HepG2 (cell line): ENCODE data around the gene CARMIL3. TPM values are rescaled to one million over a fixed set of nuclear protein-coding genes. Genes with fewer than 3 reads are reported as not detected.

Experiments used
- CBX5 ChIP-seq: sonication (generic); formaldehyde crosslinking; IDR thresholded peaks from 2 replicates; pipeline ENCODE4 v1.4.0; 2020; ENCODE audit warnings: missing genetic modification reagents, borderline replicate concordance
- HIVEP1 ChIP-seq: sonication (generic); formaldehyde crosslinking; IDR thresholded peaks from 2 replicates; pipeline ENCODE4 v1.4.0; 2020; ENCODE audit warnings: mild to moderate bottlenecking, missing genetic modification reagents
- HNF4A ChIP-seq: sonication (generic); formaldehyde crosslinking; IDR thresholded peaks from 2 replicates; pipeline ENCODE4 v1.4.0; 2020; ENCODE audit warnings: missing genetic modification reagents
- MED1 ChIP-seq: sonication (generic); formaldehyde crosslinking; IDR thresholded peaks from 2 replicates; pipeline ENCODE4 v1.4.0; 2020; ENCODE audit warnings: missing genetic modification reagents
- MTA1 ChIP-seq: sonication (generic); formaldehyde crosslinking; IDR thresholded peaks from 2 replicates; pipeline ENCODE4 v1.4.0; 2020; ENCODE audit warnings: missing genetic modification reagents, mild to moderate bottlenecking, borderline replicate concordance
- PAF1 ChIP-seq: IDR thresholded peaks from 2 replicates; pipeline ENCODE4 v1.6.1; 2016; ENCODE audit warnings: missing genetic modification reagents, missing compliant biosample characterization
- SAFB2 ChIP-seq: sonication (generic); formaldehyde crosslinking; IDR thresholded peaks from 2 replicates; pipeline ENCODE4 v1.5.1; 2020; ENCODE audit warnings: missing genetic modification reagents, low read depth, mild to moderate bottlenecking, borderline replicate concordance
- SALL2 ChIP-seq: sonication (generic); formaldehyde crosslinking; IDR thresholded peaks from 2 replicates; pipeline ENCODE4 v1.8.1; 2023; ENCODE audit warnings: mild to moderate bottlenecking, missing genetic modification reagents, inconsistent platforms
- TBX3 ChIP-seq: fragments of 450-650 bp; IDR thresholded peaks from 2 replicates; pipeline ENCODE4 v1.6.1; 2017; ENCODE audit warnings: antibody characterized with exemption, mild to moderate bottlenecking, inconsistent platforms, borderline replicate concordance
- ZNF234 ChIP-seq: sonication (generic); formaldehyde crosslinking; conservative IDR thresholded peaks from 2 replicates; pipeline ENCODE4 v1.5.1; 2020; ENCODE audit warnings: mild to moderate bottlenecking, missing genetic modification reagents
- ZNF441 ChIP-seq: sonication (generic); formaldehyde crosslinking; IDR thresholded peaks from 2 replicates; pipeline ENCODE4 v1.7.0; 2021; ENCODE audit warnings: missing genetic modification reagents, borderline replicate concordance
- ZNF496 ChIP-seq: sonication (generic); formaldehyde crosslinking; IDR thresholded peaks from 2 replicates; pipeline ENCODE4 v1.8.1; 2023; ENCODE audit warnings: mild to moderate bottlenecking, moderate library complexity, missing genetic modification reagents; ENCODE audit not compliant: insufficient replicate concordance
- polyA plus RNA-seq, 8 experiments: library from polyadenylated mRNA; depleted of rRNA in 3 of 8; stranded (reverse) in 7 of 8; unstranded in 1 of 8; fragments of >200 nt; fragmentation: Illumina TruSeq in 4 of 8; extraction: Trizol in 4 of 8; gene quantifications; 2 replicates each; pipeline versions ENCODE4 v1.2.1 to v1.2.3, GENCODE V29; 2011 to 2016; ENCODE audit warnings: low read depth in 4 of 8, missing spikeins in 1 of 8, mixed read lengths in 1 of 8; ENCODE audit not compliant: insufficient read depth in 1 of 8
- total RNA-seq, 5 experiments: library from RNA; depleted of rRNA; stranded (reverse); fragments of >200 nt; fragmentation: Illumina TruSeq; extraction: Trizol; gene quantifications; 2 replicates each; pipeline ENCODE4 v1.2.3, GENCODE V29; 2016; ENCODE audit warnings: low read depth in 1 of 5
- TF ChIP-seq, protein P1 (sequence below): sonication (generic); formaldehyde crosslinking; IDR thresholded peaks from 2 replicates; pipeline ENCODE4 v1.8.0; 2022; ENCODE audit warnings: missing genetic modification reagents, low read depth, mild to moderate bottlenecking, borderline replicate concordance
- TF ChIP-seq, protein P2 (sequence below): sonication (generic); formaldehyde crosslinking; IDR thresholded peaks from 2 replicates; pipeline ENCODE4 v1.4.0; 2020; ENCODE audit warnings: mild to moderate bottlenecking, missing genetic modification reagents
- TF ChIP-seq, protein P3 (sequence below): IDR thresholded peaks from 2 replicates; pipeline ENCODE4 v1.6.1; 2012; ENCODE audit warnings: low read length, improper control_type of control experiment
- TF ChIP-seq, protein P4 (sequence below): sonication (generic); formaldehyde crosslinking; conservative IDR thresholded peaks from 2 replicates; pipeline ENCODE4 v1.4.0; 2020; ENCODE audit warnings: mild to moderate bottlenecking, missing genetic modification reagents, moderate library complexity

Gene CARMIL3
- total and polyA plus RNA-seq, 2 of the 13 experiments (the other 11 are each of a cell fraction or from before 2014, with no cell fraction given), result 0.27 to 0.55 TPM

DNA sequence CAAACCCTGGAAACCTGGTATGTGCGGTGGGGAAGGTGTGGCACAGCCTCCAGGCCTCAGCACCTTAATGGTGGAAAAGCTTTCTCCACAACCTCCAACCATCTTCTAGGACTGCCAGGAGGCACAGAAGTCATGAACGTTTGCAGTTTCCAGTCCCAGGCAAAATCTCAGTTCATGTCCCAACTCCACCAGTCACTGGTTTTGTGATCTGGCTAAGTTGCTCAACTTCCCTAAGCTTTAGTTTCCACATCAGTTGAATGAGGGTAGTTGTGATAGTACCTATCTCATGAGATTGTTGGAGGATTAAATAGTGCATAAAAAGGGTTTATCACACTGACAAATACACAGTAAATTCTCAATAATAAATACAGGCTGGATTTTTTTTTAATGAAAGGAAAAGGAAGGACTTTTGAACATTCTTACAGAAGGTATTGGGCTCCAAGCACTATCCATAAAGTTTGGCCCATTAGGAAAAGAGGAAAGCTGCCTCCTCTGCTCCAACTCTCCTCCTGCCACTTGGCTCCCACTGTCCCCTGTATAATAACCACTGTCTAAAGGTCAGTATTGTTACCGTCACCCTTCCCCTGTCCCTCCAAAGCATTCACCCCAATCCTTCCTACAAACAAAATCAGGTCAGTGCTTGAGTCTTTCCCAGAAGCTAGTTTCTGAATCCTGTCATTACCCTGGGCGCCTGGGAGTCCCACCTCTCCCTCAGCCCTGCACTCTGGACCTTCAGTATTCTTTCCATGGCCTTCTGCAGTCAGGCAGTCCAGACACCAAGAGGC, 48.6 kb downstream of the CARMIL3 start (continued):
- no peak for TF ChIP-seq MTA1
- no peak for TF ChIP-seq ZNF441 (CRISPR knock-in tag)
- no peak for TF ChIP-seq SAFB2 (CRISPR knock-in tag)
- no peak for TF ChIP-seq TBX3
- TF ChIP-seq, protein P1, sequence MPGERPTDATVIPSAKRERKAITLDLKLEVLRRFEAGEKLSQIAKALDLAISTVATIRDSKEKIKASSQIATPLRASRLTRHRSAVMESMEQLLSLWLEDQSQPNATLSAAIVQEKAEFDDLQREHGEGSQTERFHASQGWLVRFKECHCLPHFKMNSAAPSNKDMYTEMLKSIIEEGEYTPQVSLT (CRISPR knock-in tag), result no peak
- TF ChIP-seq HNF4A (CRISPR knock-in tag), result peak; percentile 47
- TF ChIP-seq, protein P2, sequence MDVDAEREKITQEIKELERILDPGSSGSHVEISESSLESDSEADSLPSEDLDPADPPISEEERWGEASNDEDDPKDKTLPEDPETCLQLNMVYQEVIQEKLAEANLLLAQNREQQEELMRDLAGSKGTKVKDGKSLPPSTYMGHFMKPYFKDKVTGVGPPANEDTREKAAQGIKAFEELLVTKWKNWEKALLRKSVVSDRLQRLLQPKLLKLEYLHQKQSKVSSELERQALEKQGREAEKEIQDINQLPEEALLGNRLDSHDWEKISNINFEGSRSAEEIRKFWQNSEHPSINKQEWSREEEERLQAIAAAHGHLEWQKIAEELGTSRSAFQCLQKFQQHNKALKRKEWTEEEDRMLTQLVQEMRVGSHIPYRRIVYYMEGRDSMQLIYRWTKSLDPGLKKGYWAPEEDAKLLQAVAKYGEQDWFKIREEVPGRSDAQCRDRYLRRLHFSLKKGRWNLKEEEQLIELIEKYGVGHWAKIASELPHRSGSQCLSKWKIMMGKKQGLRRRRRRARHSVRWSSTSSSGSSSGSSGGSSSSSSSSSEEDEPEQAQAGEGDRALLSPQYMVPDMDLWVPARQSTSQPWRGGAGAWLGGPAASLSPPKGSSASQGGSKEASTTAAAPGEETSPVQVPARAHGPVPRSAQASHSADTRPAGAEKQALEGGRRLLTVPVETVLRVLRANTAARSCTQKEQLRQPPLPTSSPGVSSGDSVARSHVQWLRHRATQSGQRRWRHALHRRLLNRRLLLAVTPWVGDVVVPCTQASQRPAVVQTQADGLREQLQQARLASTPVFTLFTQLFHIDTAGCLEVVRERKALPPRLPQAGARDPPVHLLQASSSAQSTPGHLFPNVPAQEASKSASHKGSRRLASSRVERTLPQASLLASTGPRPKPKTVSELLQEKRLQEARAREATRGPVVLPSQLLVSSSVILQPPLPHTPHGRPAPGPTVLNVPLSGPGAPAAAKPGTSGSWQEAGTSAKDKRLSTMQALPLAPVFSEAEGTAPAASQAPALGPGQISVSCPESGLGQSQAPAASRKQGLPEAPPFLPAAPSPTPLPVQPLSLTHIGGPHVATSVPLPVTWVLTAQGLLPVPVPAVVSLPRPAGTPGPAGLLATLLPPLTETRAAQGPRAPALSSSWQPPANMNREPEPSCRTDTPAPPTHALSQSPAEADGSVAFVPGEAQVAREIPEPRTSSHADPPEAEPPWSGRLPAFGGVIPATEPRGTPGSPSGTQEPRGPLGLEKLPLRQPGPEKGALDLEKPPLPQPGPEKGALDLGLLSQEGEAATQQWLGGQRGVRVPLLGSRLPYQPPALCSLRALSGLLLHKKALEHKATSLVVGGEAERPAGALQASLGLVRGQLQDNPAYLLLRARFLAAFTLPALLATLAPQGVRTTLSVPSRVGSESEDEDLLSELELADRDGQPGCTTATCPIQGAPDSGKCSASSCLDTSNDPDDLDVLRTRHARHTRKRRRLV (CRISPR knock-in tag), result no peak
- TF ChIP-seq PAF1 (CRISPR knock-in tag), result peak; percentile 93; the same call in 1 of the 2 replicates
- 0 out of 2 replicates have a peak, but pooled peaks have one; percentile 17 for TF ChIP-seq CBX5
- no peak for TF ChIP-seq SALL2 (CRISPR knock-in tag)
- TF ChIP-seq ZNF496 (CRISPR knock-in tag), result no peak
- TF ChIP-seq, protein P3, sequence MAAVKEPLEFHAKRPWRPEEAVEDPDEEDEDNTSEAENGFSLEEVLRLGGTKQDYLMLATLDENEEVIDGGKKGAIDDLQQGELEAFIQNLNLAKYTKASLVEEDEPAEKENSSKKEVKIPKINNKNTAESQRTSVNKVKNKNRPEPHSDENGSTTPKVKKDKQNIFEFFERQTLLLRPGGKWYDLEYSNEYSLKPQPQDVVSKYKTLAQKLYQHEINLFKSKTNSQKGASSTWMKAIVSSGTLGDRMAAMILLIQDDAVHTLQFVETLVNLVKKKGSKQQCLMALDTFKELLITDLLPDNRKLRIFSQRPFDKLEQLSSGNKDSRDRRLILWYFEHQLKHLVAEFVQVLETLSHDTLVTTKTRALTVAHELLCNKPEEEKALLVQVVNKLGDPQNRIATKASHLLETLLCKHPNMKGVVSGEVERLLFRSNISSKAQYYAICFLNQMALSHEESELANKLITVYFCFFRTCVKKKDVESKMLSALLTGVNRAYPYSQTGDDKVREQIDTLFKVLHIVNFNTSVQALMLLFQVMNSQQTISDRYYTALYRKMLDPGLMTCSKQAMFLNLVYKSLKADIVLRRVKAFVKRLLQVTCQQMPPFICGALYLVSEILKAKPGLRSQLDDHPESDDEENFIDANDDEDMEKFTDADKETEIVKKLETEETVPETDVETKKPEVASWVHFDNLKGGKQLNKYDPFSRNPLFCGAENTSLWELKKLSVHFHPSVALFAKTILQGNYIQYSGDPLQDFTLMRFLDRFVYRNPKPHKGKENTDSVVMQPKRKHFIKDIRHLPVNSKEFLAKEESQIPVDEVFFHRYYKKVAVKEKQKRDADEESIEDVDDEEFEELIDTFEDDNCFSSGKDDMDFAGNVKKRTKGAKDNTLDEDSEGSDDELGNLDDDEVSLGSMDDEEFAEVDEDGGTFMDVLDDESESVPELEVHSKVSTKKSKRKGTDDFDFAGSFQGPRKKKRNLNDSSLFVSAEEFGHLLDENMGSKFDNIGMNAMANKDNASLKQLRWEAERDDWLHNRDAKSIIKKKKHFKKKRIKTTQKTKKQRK, result no peak
- TF ChIP-seq, protein P4, sequence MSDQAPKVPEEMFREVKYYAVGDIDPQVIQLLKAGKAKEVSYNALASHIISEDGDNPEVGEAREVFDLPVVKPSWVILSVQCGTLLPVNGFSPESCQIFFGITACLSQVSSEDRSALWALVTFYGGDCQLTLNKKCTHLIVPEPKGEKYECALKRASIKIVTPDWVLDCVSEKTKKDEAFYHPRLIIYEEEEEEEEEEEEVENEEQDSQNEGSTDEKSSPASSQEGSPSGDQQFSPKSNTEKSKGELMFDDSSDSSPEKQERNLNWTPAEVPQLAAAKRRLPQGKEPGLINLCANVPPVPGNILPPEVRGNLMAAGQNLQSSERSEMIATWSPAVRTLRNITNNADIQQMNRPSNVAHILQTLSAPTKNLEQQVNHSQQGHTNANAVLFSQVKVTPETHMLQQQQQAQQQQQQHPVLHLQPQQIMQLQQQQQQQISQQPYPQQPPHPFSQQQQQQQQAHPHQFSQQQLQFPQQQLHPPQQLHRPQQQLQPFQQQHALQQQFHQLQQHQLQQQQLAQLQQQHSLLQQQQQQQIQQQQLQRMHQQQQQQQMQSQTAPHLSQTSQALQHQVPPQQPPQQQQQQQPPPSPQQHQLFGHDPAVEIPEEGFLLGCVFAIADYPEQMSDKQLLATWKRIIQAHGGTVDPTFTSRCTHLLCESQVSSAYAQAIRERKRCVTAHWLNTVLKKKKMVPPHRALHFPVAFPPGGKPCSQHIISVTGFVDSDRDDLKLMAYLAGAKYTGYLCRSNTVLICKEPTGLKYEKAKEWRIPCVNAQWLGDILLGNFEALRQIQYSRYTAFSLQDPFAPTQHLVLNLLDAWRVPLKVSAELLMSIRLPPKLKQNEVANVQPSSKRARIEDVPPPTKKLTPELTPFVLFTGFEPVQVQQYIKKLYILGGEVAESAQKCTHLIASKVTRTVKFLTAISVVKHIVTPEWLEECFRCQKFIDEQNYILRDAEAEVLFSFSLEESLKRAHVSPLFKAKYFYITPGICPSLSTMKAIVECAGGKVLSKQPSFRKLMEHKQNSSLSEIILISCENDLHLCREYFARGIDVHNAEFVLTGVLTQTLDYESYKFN (CRISPR knock-in tag), result peak; percentile 44; the same call in 1 of the 2 replicates
- TF ChIP-seq MED1 (CRISPR knock-in tag), result 0 out of 2 replicates have a peak, but pooled peaks have one; percentile 28
- TF ChIP-seq HIVEP1 (CRISPR knock-in tag), result 0 out of 2 replicates have a peak, but pooled peaks have one; percentile 58
- no peak for TF ChIP-seq ZNF234 (CRISPR knock-in tag)
